Gastroesophageal sphincter (tissue), 3 donors: ENCODE data around the gene KIAA1217.

Experiments
- EP300 ChIP-seq: sonication (generic); formaldehyde crosslinking; IDR thresholded peaks from one replicate; pipeline ENCODE4 v1.6.1; 2017; ENCODE audit warnings: antibody characterized with exemption, mild to moderate bottlenecking
- POLR2A ChIP-seq, 2 donors: fragments of 450-650 bp; IDR thresholded peaks; one replicate each; pipeline ENCODE4 v1.6.1; 2017; ENCODE audit warnings: antibody characterized with exemption in 2 of 2, mild to moderate bottlenecking in 2 of 2, moderate library complexity in 1 of 2
- POLR2AphosphoS5 ChIP-seq: sonication (generic); formaldehyde crosslinking; IDR thresholded peaks from one replicate; pipeline ENCODE4 v1.6.1; 2017; ENCODE audit warnings: antibody characterized with exemption
- TF ChIP-seq, protein P1 (sequence below), 4 experiments: fragments of 200-600 bp in 2 of 4; fragments of 450-650 bp in 2 of 4; sonication (generic) in 1 of 4; IDR thresholded peaks; one replicate each; pipeline ENCODE4 v1.5.1; 2017 to 2019; ENCODE audit warnings: antibody characterized with exemption in 4 of 4, mild to moderate bottlenecking in 2 of 4, moderate library complexity in 2 of 4

- no peak for TF ChIP-seq POLR2A (IDR thresholded peaks at IDR 0.05)
- TF ChIP-seq EP300, result no peak
- TF ChIP-seq, protein P1, sequence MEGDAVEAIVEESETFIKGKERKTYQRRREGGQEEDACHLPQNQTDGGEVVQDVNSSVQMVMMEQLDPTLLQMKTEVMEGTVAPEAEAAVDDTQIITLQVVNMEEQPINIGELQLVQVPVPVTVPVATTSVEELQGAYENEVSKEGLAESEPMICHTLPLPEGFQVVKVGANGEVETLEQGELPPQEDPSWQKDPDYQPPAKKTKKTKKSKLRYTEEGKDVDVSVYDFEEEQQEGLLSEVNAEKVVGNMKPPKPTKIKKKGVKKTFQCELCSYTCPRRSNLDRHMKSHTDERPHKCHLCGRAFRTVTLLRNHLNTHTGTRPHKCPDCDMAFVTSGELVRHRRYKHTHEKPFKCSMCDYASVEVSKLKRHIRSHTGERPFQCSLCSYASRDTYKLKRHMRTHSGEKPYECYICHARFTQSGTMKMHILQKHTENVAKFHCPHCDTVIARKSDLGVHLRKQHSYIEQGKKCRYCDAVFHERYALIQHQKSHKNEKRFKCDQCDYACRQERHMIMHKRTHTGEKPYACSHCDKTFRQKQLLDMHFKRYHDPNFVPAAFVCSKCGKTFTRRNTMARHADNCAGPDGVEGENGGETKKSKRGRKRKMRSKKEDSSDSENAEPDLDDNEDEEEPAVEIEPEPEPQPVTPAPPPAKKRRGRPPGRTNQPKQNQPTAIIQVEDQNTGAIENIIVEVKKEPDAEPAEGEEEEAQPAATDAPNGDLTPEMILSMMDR (IDR thresholded peaks at IDR 0.05), result no peak
- no peak for TF ChIP-seq POLR2AphosphoS5
These were observed 70.2 kb downstream of the KIAA1217 start for GRCh38 chr10:24279166-24279565.
